ENCODE measurements around the gene MYG1. TPM values are rescaled to one million over a fixed set of nuclear protein-coding genes. Genes with fewer than 3 reads are reported as not detected.

Gene MYG1
- total and polyA plus RNA-seq, 2 of the 4 experiments (the other 2 are of a cell fraction) = 49.8 to 63.7 TPM

DNA sequence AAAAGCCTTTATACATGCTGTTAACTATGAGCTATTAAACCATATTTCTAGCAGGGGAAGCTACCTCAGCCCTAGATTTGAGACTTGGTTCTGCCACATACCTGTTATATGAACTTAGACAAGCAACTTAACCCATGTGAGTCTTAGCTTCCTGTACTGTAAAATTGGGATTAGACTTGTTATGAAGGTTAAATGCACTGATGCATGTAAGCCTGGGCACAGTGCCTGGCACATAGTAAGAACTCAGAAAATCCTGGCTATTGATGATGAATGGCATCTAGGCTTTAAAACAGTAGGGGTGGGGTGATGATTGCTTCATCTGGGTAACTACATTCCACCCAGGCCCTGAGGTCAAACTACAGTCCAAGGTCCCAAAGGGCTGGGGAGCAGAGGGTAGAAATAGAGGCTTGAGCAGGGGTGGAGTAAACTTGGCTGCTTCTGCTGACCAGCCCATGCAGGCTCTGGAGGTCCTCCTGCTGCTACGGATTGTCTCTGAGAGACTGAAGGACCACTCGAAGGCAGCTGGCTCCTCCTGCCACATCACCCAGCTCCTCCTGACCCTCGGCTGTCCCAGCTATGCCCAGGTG, 20.1 kb upstream of the MYG1 start:
- no peak overlapping the region for H2BK5ac ChIP-seq (ENCODE audit: low read depth, low read length, poor library complexity, severe bottlenecking)
- H3K36me3 ChIP-seq (ENCODE audit: control insufficient read depth, insufficient read depth, low read length) = peaks cover 18% of the 10 kb centered on the region
- H3K4me1 ChIP-seq (ENCODE audit: control insufficient read depth, insufficient read depth, low read length) = no peaks in the 10 kb centered on the region
- no peaks in the 10 kb centered on the region for H3K9me1 ChIP-seq (ENCODE audit: insufficient read depth, low read length)
- H2BK15ac ChIP-seq (ENCODE audit: low read depth, low read length) = no peak overlapping the region
- no peak overlapping the region for H2BK20ac ChIP-seq (ENCODE audit: low read depth, low read length)
- in situ Hi-C loops (cut with MboI; ENCODE audit: low sequenced_read_pairs) (no loop called here), dilution Hi-C loops (cut with HindIII; ENCODE audit: low sequenced_read_pairs, unreplicated experiment) (no loop called here), intact Hi-C loops (cut with micrococcal nuclease) (no loop called here)
- BruUV-seq (replicated peaks) = no TSS peak
- no peak overlapping the region for H2BK120ac ChIP-seq (ENCODE audit: low read depth, low read length)
- CTCF ChIA-PET = interaction anchor here (0.8 to 1.0 kb wide), 3 partner anchors 12 to 92 kb away, joined by 3 read pairs; partner anchors contain the start of gene ESPL1
- H3K18ac ChIP-seq (ENCODE audit: low read depth, low read length) = no peak overlapping the region
- no peaks in the 10 kb centered on the region for H4K20me1 ChIP-seq (ENCODE audit: insufficient read depth, low read length)
- H2AK9ac ChIP-seq (replicated peaks; ENCODE audit: low read depth, low read length, poor library complexity) = no peak overlapping the region
- TF ChIP-seq RCOR1 (IDR thresholded peaks at IDR 0.05; ENCODE audit: insufficient replicate concordance, low read length) = no peak
- no peak for TF ChIP-seq MXI1 (IDR thresholded peaks at IDR 0.05; ENCODE audit: borderline replicate concordance, low read depth, low read length)
- TF ChIP-seq MAFK (IDR thresholded peaks at IDR 0.05; ENCODE audit: low read depth, low read length) = no peak
- TF ChIP-seq RAD21 (IDR thresholded peaks at IDR 0.05; ENCODE audit: low read length) = no peak
- TF ChIP-seq CEBPB (IDR thresholded peaks at IDR 0.05; ENCODE audit: low read depth, low read length) = no peak
- TF ChIP-seq POLR2A (IDR thresholded peaks at IDR 0.05; ENCODE audit: low read depth, low read length) = no peak
- TF ChIP-seq SMC3 (IDR thresholded peaks at IDR 0.05; ENCODE audit: low read depth, low read length) = no peak
- TF ChIP-seq, protein P1, sequence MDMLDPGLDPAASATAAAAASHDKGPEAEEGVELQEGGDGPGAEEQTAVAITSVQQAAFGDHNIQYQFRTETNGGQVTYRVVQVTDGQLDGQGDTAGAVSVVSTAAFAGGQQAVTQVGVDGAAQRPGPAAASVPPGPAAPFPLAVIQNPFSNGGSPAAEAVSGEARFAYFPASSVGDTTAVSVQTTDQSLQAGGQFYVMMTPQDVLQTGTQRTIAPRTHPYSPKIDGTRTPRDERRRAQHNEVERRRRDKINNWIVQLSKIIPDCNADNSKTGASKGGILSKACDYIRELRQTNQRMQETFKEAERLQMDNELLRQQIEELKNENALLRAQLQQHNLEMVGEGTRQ (IDR thresholded peaks at IDR 0.05; ENCODE audit: low read depth, low read length) = no peak
- no peak for TF ChIP-seq RFX5 (IDR thresholded peaks at IDR 0.05; ENCODE audit: low read depth, low read length)
- TF ChIP-seq MAZ (IDR thresholded peaks at IDR 0.05; ENCODE audit: borderline replicate concordance, low read depth, low read length) = no peak
- TF ChIP-seq BHLHE40 (IDR thresholded peaks at IDR 0.05; ENCODE audit: low read depth, low read length) = no peak
- TF ChIP-seq CHD1 (IDR thresholded peaks at IDR 0.05; ENCODE audit: low read depth, low read length) = no peak
- no peak for TF ChIP-seq NFE2L2 (IDR thresholded peaks at IDR 0.05; ENCODE audit: low read depth, low read length)
- TF ChIP-seq, protein P2, sequence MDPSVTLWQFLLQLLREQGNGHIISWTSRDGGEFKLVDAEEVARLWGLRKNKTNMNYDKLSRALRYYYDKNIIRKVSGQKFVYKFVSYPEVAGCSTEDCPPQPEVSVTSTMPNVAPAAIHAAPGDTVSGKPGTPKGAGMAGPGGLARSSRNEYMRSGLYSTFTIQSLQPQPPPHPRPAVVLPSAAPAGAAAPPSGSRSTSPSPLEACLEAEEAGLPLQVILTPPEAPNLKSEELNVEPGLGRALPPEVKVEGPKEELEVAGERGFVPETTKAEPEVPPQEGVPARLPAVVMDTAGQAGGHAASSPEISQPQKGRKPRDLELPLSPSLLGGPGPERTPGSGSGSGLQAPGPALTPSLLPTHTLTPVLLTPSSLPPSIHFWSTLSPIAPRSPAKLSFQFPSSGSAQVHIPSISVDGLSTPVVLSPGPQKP (IDR thresholded peaks at IDR 0.05; ENCODE audit: borderline replicate concordance, low read depth, low read length) = no peak
- no peak for TF ChIP-seq FOS (IDR thresholded peaks at IDR 0.05; ENCODE audit: low read depth, low read length)
- TF ChIP-seq, protein P3, sequence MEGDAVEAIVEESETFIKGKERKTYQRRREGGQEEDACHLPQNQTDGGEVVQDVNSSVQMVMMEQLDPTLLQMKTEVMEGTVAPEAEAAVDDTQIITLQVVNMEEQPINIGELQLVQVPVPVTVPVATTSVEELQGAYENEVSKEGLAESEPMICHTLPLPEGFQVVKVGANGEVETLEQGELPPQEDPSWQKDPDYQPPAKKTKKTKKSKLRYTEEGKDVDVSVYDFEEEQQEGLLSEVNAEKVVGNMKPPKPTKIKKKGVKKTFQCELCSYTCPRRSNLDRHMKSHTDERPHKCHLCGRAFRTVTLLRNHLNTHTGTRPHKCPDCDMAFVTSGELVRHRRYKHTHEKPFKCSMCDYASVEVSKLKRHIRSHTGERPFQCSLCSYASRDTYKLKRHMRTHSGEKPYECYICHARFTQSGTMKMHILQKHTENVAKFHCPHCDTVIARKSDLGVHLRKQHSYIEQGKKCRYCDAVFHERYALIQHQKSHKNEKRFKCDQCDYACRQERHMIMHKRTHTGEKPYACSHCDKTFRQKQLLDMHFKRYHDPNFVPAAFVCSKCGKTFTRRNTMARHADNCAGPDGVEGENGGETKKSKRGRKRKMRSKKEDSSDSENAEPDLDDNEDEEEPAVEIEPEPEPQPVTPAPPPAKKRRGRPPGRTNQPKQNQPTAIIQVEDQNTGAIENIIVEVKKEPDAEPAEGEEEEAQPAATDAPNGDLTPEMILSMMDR (conservative IDR thresholded peaks at IDR 0.05; ENCODE audit: low read depth, low read length) = no peak
- no peak overlapping the region for H3K9ac ChIP-seq (ENCODE audit: low read depth, low read length)
- no peaks in the 10 kb centered on the region for H3K27me3 ChIP-seq (ENCODE audit: control insufficient read depth, insufficient read depth, low read length)
- no peak overlapping the region for H3K4me3 ChIP-seq (ENCODE audit: insufficient read depth, low read depth, low read length)
- no peak overlapping the region for H4K8ac ChIP-seq (ENCODE audit: low read depth in 2 of 2, low read length in 2 of 2)
- no peak overlapping the region for H3K4me2 ChIP-seq (ENCODE audit: low read depth, low read length)
- no peak overlapping the region for H3K23ac ChIP-seq (ENCODE audit: low read depth, low read length)
- H3K14ac ChIP-seq (replicated peaks; ENCODE audit: low read depth, low read length) = no peak overlapping the region
- no peak for ATAC-seq (ENCODE audit: low read depth)
- no peak overlapping the region for H3K27ac ChIP-seq (ENCODE audit: insufficient read depth, low read length)
- no peak overlapping the region for H2AK5ac ChIP-seq (ENCODE audit: low read depth, low read length)
- POLR2A ChIA-PET (ENCODE audit: unreplicated experiment) = interaction anchor here (0.5 kb wide), 1 partner anchor 58 kb away, joined by 3 read pairs; no protein-coding TSS in a partner anchor
- H2AFZ ChIP-seq (replicated peaks; ENCODE audit: low read length, poor library complexity) = no peak overlapping the region
- WGBS, 2 experiments (ENCODE audit: extremely low coverage in 2 of 2, insufficient read length in 1 of 2) = no CpG with 5 or more reads among the region's 3 CpGs
- no peak overlapping the region for H4K5ac ChIP-seq (ENCODE audit: low read depth, low read length)
- H4K91ac ChIP-seq (ENCODE audit: insufficient read depth, low read depth, low read length) = no peak overlapping the region
- no peaks in the 10 kb centered on the region for H3K9me3 ChIP-seq (ENCODE audit: control insufficient read depth, insufficient read depth, low read length)
- no peak overlapping the region for H3K4ac ChIP-seq (ENCODE audit: low read depth, low read length)
- H3K79me1 ChIP-seq (ENCODE audit: low read depth in 1 of 2, low read length in 2 of 2) = peaks cover 0 to 9% of the 10 kb centered on the region in 2 experiments; a peak in 1 of 4 replicates
- no peak for DNase-seq
- H3K56ac ChIP-seq (ENCODE audit: extremely low read depth, insufficient read depth, low read length) = no peak overlapping the region

Measured in IMR-90 (cell line).